Prostate gland (tissue), 2 donors: Measurements from ENCODE around the gene OR52J3. TPM values are rescaled to one million over a fixed set of nuclear protein-coding genes. Genes with fewer than 3 reads are reported as not detected.

Source experiments
- DNase-seq: peaks from one replicate; pipeline ENCODE4 v3.0.0-alpha.2; 2019; ENCODE audit warnings: low spot score
- H3K27ac ChIP-seq, 2 donors: fragments of 200-600 bp; sonication (generic); 2 replicates each; pipeline ENCODE4 v1.5.1; 2017 to 2019
- H3K27me3 ChIP-seq: fragments of 200-600 bp; sonication (generic); replicated peaks from 2 replicates; pipeline ENCODE4 v1.5.1; 2019; ENCODE audit not compliant: insufficient read depth
- H3K36me3 ChIP-seq, 2 donors: fragments of 200-600 bp; sonication (generic); 1 replicate in 1 of 2; 2 replicates in 1 of 2; pipeline versions ENCODE4 v1.5.1 to v1.8.1; 2017 to 2019
- H3K4me1 ChIP-seq: fragments of 200-600 bp; sonication (generic); replicated peaks from 2 replicates; pipeline ENCODE4 v1.5.1; 2019
- H3K4me3 ChIP-seq, 2 donors: fragments of 200-600 bp; sonication (generic); 2 replicates each; pipeline ENCODE4 v1.5.1; 2017 to 2019
- H3K9me3 ChIP-seq: fragments of 200-600 bp; sonication (generic); 2 replicates; pipeline ENCODE4 v1.5.1; 2017
- CTCF ChIP-seq, 4 experiments: fragments of 200-600 bp in 2 of 4; fragments of 450-650 bp in 2 of 4; sonication (generic) in 2 of 4; IDR thresholded peaks; 1 replicate in 3 of 4; 2 replicates in 1 of 4; pipeline ENCODE4 v1.5.1; 2016 to 2019; ENCODE audit warnings: antibody characterized with exemption in 4 of 4, mild to moderate bottlenecking in 2 of 4, moderate library complexity in 2 of 4
- POLR2A ChIP-seq: fragments of 450-650 bp; IDR thresholded peaks from one replicate; pipeline ENCODE4 v1.6.1; 2016; ENCODE audit warnings: antibody characterized with exemption, mild to moderate bottlenecking
- POLR2AphosphoS5 ChIP-seq: sonication (generic); formaldehyde crosslinking; IDR thresholded peaks from one replicate; pipeline ENCODE4 v1.6.1; 2017; ENCODE audit warnings: antibody characterized with exemption
- WGBS: methylation state at CpG from one replicate; pipeline ENCODE4 v1.1.5; 2018; 5-methylcytosine and 5-hydroxymethylcytosine counted together
- intact Hi-C: fragments of 100-400 bp; cut with DNase I; formaldehyde crosslinking; loops from one replicate; pipeline ENCODE4 v1.14.2; 2022
- total RNA-seq, 2 donors: library from RNA; depleted of rRNA; stranded (reverse); fragments of >200 nt; gene quantifications; one replicate each; pipeline ENCODE4 v1.1.0, GENCODE V29; 2016

The OR52J3 gene
- total RNA-seq, 2 donors from 2014 or later = not detected

- no peaks in the 10 kb centered on the region for H3K9me3 ChIP-seq
- no peaks in the 10 kb centered on the region for H3K27me3 ChIP-seq
- intact Hi-C loops = no loop called here
- no peak within 1 kb of the TSS for H3K27ac ChIP-seq
- no peak for DNase-seq
- 68% methylated on average over 3 of the region's 3 CpGs for WGBS
- no peaks in the 10 kb centered on the region for H3K4me1 ChIP-seq
- no peaks in the 10 kb centered on the region for H3K36me3 ChIP-seq
- no peak within 1 kb of the TSS for H3K4me3 ChIP-seq
- no peak for TF ChIP-seq POLR2A
- no peak for TF ChIP-seq CTCF (IDR thresholded peaks at IDR 0.05)
- TF ChIP-seq POLR2AphosphoS5 = no peak
Measured at GRCh38 chr11:5069272-5069671, 22.9 kb downstream of the OR52J3 start, which contains the start of gene OR52E1. Gene OR52E1, plus strand, starts transcription at chr11:5069572.

- Histone ChIP-seq H3K4me3 (no peak overlapping the region), H3K36me3 (no peaks in the 10 kb centered on the region), H3K27ac (no peak overlapping the region), H3K4me1 (no peaks in the 10 kb centered on the region), H3K9me3 (no peaks in the 10 kb centered on the region), H3K27me3 (no peaks in the 10 kb centered on the region)
- DNase-seq = no peak
- TF ChIP-seq POLR2A (no peak), POLR2AphosphoS5 (no peak), CTCF (IDR thresholded peaks at IDR 0.05) (no peak)
- WGBS = 55% methylated on average over 3 of the region's 3 CpGs
- intact Hi-C loops = no loop called here
Measured at GRCh38 chr11:5071799-5072198, 25.5 kb downstream of the OR52J3 start.

- 81% methylated on average over 2 of the region's 2 CpGs for WGBS
- no peak overlapping the region for H3K4me3 ChIP-seq
- DNase-seq = no peak
- no peaks in the 10 kb centered on the region for H3K9me3 ChIP-seq
- no peak overlapping the region for H3K27ac ChIP-seq
- TF ChIP-seq POLR2A (no peak), POLR2AphosphoS5 (no peak), CTCF (IDR thresholded peaks at IDR 0.05) (no peak)
- intact Hi-C loops = no loop called here
- no peaks in the 10 kb centered on the region for H3K27me3 ChIP-seq
- H3K36me3 ChIP-seq = no peaks in the 10 kb centered on the region
- no peaks in the 10 kb centered on the region for H3K4me1 ChIP-seq
Measured at GRCh38 chr11:5081405-5081804, 35.1 kb downstream of the OR52J3 start.

GRCh38 chr11:5083602-5084001 is 37.3 kb downstream of the OR52J3 start:
- Histone ChIP-seq H3K4me1 (no peaks in the 10 kb centered on the region), H3K9me3 (no peaks in the 10 kb centered on the region), H3K27ac (no peak overlapping the region), H3K4me3 (no peak overlapping the region), H3K27me3 (no peaks in the 10 kb centered on the region), H3K36me3 (no peaks in the 10 kb centered on the region)
- TF ChIP-seq CTCF (IDR thresholded peaks at IDR 0.05) (no peak), POLR2AphosphoS5 (no peak), POLR2A (no peak)
- intact Hi-C loops = no loop called here
- no peak for DNase-seq

- no peak for TF ChIP-seq POLR2A
- TF ChIP-seq POLR2AphosphoS5 = no peak
- no peak for TF ChIP-seq CTCF (IDR thresholded peaks at IDR 0.05)
- no peaks in the 10 kb centered on the region for H3K36me3 ChIP-seq
- no peak overlapping the region for H3K27ac ChIP-seq
- H3K4me3 ChIP-seq = no peak overlapping the region
- intact Hi-C loops = no loop called here
- H3K4me1 ChIP-seq = no peaks in the 10 kb centered on the region
- no peaks in the 10 kb centered on the region for H3K9me3 ChIP-seq
- no peak for DNase-seq
- H3K27me3 ChIP-seq = no peaks in the 10 kb centered on the region
Measured at GRCh38 chr11:5088556-5088955, 42.2 kb downstream of the OR52J3 start.
